ENCODE data around the gene BMP8A. TPM values are rescaled to one million over a fixed set of nuclear protein-coding genes. Genes with fewer than 3 reads are reported as not detected.

The BMP8A gene
- total RNA-seq, 1 experiment from 2014 or later: 0.54 TPM

- no peak for TF ChIP-seq SIN3A (IDR thresholded peaks at IDR 0.05; ENCODE audit: borderline replicate concordance, insufficient read depth, low read depth, low read length)
- peak; percentile 74 for TF ChIP-seq CTCF (IDR thresholded peaks at IDR 0.05)
- no peaks in the 10 kb centered on the region for H3K27me3 ChIP-seq (ENCODE audit: control insufficient read depth, insufficient read depth, low read length)
- ChIA-PET POLR2A (no interaction called here), CTCF (no interaction called here)
- in situ Hi-C loops (cut with HindIII; ENCODE audit: low pct_unique_long_range_greater_than_20kb, low sequenced_read_pairs): no loop called here
- peak; percentile 75 for ATAC-seq
- no peaks in the 10 kb centered on the region for H3K9me3 ChIP-seq (ENCODE audit: control insufficient read depth, insufficient read depth, low read depth, low read length)
- no peak for DNase-seq (ENCODE audit: low read depth, low spot score)
- H3K27ac ChIP-seq (ENCODE audit: low read length): no peak overlapping the region
- no TSS peak for BruUV-seq (replicated peaks)
- H3K36me3 ChIP-seq (ENCODE audit: control insufficient read depth, insufficient read depth, low read length): no peaks in the 10 kb centered on the region
- H3K4me3 ChIP-seq (ENCODE audit: low read depth in 2 of 2, low read length in 2 of 2): no peak overlapping the region
- intact Hi-C loops (cut with micrococcal nuclease; ENCODE audit: unreplicated experiment): no loop called here
- no peaks in the 10 kb centered on the region for H3K4me1 ChIP-seq (ENCODE audit: control insufficient read depth, insufficient read depth, low read length)
These were observed 15.9 kb downstream of the BMP8A start for GRCh38 chr1:39507230-39507928.

- ChIA-PET CTCF (interaction anchor here (0.6 to 0.7 kb wide), 2 partner anchors 31 to 33 kb away, joined by 3 read pairs; no protein-coding TSS in a partner anchor), POLR2A (no interaction called here)
- no peak for TF ChIP-seq REST (IDR thresholded peaks at IDR 0.05; ENCODE audit: insufficient read depth in 1 of 2, low read depth in 2 of 2, low read length in 1 of 2)
- no peak for TF ChIP-seq SIN3A (IDR thresholded peaks at IDR 0.05; ENCODE audit: borderline replicate concordance, insufficient read depth, low read depth, low read length)
- no peak for TF ChIP-seq TCF7L2 (IDR thresholded peaks at IDR 0.05; ENCODE audit: low read depth, low read length)
- TF ChIP-seq CTCF (IDR thresholded peaks at IDR 0.05): no peak
- no peak for TF ChIP-seq POLR2AphosphoS5 (IDR thresholded peaks at IDR 0.05; ENCODE audit: low read depth, low read length)
- Histone ChIP-seq H3K27me3 (ENCODE audit: control insufficient read depth, insufficient read depth, low read length) (no peaks in the 10 kb centered on the region), H3K4me3 (ENCODE audit: low read depth in 2 of 2, low read length in 2 of 2) (no peak overlapping the region), H3K9me3 (ENCODE audit: control insufficient read depth, insufficient read depth, low read depth, low read length) (no peaks in the 10 kb centered on the region), H3K4me1 (ENCODE audit: control insufficient read depth, insufficient read depth, low read length) (no peaks in the 10 kb centered on the region), H3K36me3 (ENCODE audit: control insufficient read depth, insufficient read depth, low read length) (no peaks in the 10 kb centered on the region), H3K27ac (ENCODE audit: low read length) (no peak overlapping the region)
- in situ Hi-C loops (cut with HindIII; ENCODE audit: low pct_unique_long_range_greater_than_20kb, low sequenced_read_pairs): no loop called here
- intact Hi-C loops (cut with micrococcal nuclease; ENCODE audit: unreplicated experiment): no loop called here
- no peak for DNase-seq (ENCODE audit: low read depth, low spot score)
- no peak for ATAC-seq
- no TSS peak for BruUV-seq (replicated peaks)
These were observed 16.8 kb downstream of the BMP8A start for GRCh38 chr1:39508266-39508665.

Measured in Panc1 (cell line).